SK-N-SH treated with all-trans-retinoic acid at 6 μM for 48 hours (cell line): ENCODE data around the gene HPGDS.

ENCODE experiments used
- ATAC-seq: fragments of 200-7000 bp; cut with Tn5 transposase; 3 replicates; pipeline ENCODE4 v1.9.1; 2020; ENCODE audit warnings: mild to moderate bottlenecking, moderate library complexity
- ARNTL ChIP-seq: fragments of 450-650 bp; formaldehyde crosslinking; IDR thresholded peaks from 2 replicates; pipeline ENCODE4 v1.5.0; 2020; ENCODE audit warnings: low read depth, mild to moderate bottlenecking, moderate library complexity, borderline replicate concordance
- BACH2 ChIP-seq: fragments of 250-450 bp; sonication (Bioruptor Pico); IDR thresholded peaks from 2 replicates; pipeline ENCODE4 v1.9.0; 2021; ENCODE audit warnings: mild to moderate bottlenecking, borderline replicate concordance
- CSDC2 ChIP-seq: fragments of 250-450 bp; sonication (Bioruptor Pico); IDR thresholded peaks from 2 replicates; pipeline ENCODE4 v1.5.0; 2020; ENCODE audit warnings: mild to moderate bottlenecking, moderate library complexity
- CSRNP3 ChIP-seq: fragments of 250-450 bp; sonication (Bioruptor Pico); IDR thresholded peaks from 2 replicates; pipeline ENCODE4 v1.5.1; 2021; ENCODE audit warnings: mild to moderate bottlenecking, moderate library complexity
- ESRRG ChIP-seq: fragments of 250-450 bp; sonication (Bioruptor Pico); IDR thresholded peaks from 2 replicates; pipeline ENCODE4 v1.6.1; 2021; ENCODE audit warnings: mild to moderate bottlenecking
- GLIS3 ChIP-seq: fragments of 250-450 bp; sonication (Bioruptor Pico); IDR thresholded peaks from 2 replicates; pipeline ENCODE4 v1.5.0; 2020; ENCODE audit warnings: mild to moderate bottlenecking, moderate library complexity
- ISL1 ChIP-seq: fragments of 250-450 bp; sonication (Bioruptor Pico); IDR thresholded peaks from 2 replicates; pipeline ENCODE4 v2.1.2; 2022; ENCODE audit warnings: mild to moderate bottlenecking, moderate library complexity
- OSR1 ChIP-seq: fragments of 250-450 bp; sonication (Bioruptor Pico); IDR thresholded peaks from 2 replicates; pipeline ENCODE4 v1.8.0; 2022; ENCODE audit warnings: moderate library complexity, mild to moderate bottlenecking, inconsistent platforms
- POU6F1 ChIP-seq: fragments of 250-450 bp; sonication (Bioruptor Pico); IDR thresholded peaks from 2 replicates; pipeline ENCODE4 v1.8.0; 2021; ENCODE audit warnings: low read depth, mild to moderate bottlenecking, moderate library complexity, borderline replicate concordance
- PPARA ChIP-seq: fragments of 250-450 bp; sonication (Bioruptor Pico); IDR thresholded peaks from 2 replicates; pipeline ENCODE4 v1.5.0; 2020; ENCODE audit warnings: mild to moderate bottlenecking, borderline replicate concordance
- RARB ChIP-seq: fragments of 250-450 bp; sonication (Bioruptor Pico); IDR thresholded peaks from 2 replicates; pipeline ENCODE4 v1.8.0; 2021; ENCODE audit warnings: mild to moderate bottlenecking, moderate library complexity
- TOX ChIP-seq: fragments of 250-450 bp; sonication (Bioruptor Pico); IDR thresholded peaks from 2 replicates; pipeline ENCODE4 v1.8.0; 2021; ENCODE audit warnings: mild to moderate bottlenecking, moderate library complexity, borderline replicate concordance
- ZC3H10 ChIP-seq: fragments of 250-450 bp; sonication (Bioruptor Pico); IDR thresholded peaks from 2 replicates; pipeline ENCODE4 v1.5.1; 2021; ENCODE audit warnings: mild to moderate bottlenecking, moderate library complexity
- ZFP3 ChIP-seq: fragments of 250-450 bp; sonication (Bioruptor Pico); IDR thresholded peaks from 2 replicates; pipeline ENCODE4 v1.5.0; 2020; ENCODE audit warnings: mild to moderate bottlenecking, moderate library complexity
- ZFP30 ChIP-seq: fragments of 450-650 bp; formaldehyde crosslinking; IDR thresholded peaks from 2 replicates; pipeline ENCODE4 v1.5.0; 2022; ENCODE audit warnings: mild to moderate bottlenecking, moderate library complexity
- ZNF565 ChIP-seq: fragments of 450-650 bp; formaldehyde crosslinking; conservative IDR thresholded peaks from 2 replicates; pipeline ENCODE4 v1.5.0; 2020; ENCODE audit warnings: low read depth, mild to moderate bottlenecking, moderate library complexity
- ZNF70 ChIP-seq: fragments of 450-650 bp; formaldehyde crosslinking; IDR thresholded peaks from 2 replicates; pipeline ENCODE4 v1.5.0; 2020; ENCODE audit warnings: mild to moderate bottlenecking, moderate library complexity
- TF ChIP-seq, protein P1 (sequence below): fragments of 250-450 bp; sonication (Bioruptor Pico); IDR thresholded peaks from 2 replicates; pipeline ENCODE4 v1.5.0; 2020; ENCODE audit warnings: mild to moderate bottlenecking, moderate library complexity
- TF ChIP-seq, protein P2 (sequence below): fragments of 250-450 bp; sonication (Bioruptor Pico); IDR thresholded peaks from 2 replicates; pipeline ENCODE4 v1.5.1; 2020; ENCODE audit warnings: low read depth, mild to moderate bottlenecking, moderate library complexity

HPGDS gene

GRCh38 chr4:94306713-94307112 is 35.9 kb downstream of the HPGDS start:
- TF ChIP-seq CSRNP3 (CRISPR knock-in tag) (no peak), ZC3H10 (CRISPR knock-in tag) (no peak), PPARA (CRISPR knock-in tag) (no peak), TOX (CRISPR knock-in tag) (no peak), ZNF565 (no peak), RARB (CRISPR knock-in tag) (no peak), ZFP3 (no peak), ZNF70 (CRISPR knock-in tag) (no peak)
- ATAC-seq: no peak

DNA sequence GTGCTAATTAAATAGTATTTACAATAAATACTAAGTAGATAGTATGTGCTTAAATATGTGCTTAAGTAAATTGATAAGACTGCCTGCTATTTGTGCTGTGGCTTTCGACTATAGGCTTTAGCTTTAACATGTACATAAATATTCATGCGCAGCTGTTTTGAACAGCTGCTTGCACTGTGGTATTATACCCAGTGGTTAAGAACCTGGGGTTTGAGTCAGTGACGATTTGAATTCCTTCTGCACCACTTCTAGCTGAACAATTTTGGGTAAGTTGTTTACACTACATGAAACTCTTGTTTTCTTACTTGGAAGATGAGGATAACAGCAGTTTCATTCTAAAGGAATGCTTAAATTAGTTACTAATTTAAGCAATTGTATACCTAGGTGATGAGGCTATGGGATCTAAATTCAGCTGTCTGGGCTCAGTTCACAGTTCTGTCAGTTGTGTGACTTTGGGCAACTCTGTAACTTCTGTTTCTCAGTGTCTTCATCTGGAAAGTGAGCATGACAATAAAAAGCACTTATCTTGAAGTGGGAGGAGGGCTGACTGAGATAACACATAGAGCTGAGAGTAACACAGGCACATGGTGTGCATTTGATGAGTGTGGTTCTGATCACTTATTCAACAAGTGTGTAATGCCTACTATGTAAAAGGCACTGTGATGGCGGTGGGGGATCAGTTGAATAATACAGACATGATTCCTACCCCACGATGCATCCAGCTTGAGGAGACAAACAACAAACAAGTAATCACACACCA is 37.0 kb downstream of the HPGDS start:
- no peak for TF ChIP-seq BACH2 (CRISPR knock-in tag)
- no peak for TF ChIP-seq ZFP3
- no peak for TF ChIP-seq TOX (CRISPR knock-in tag)
- TF ChIP-seq ZC3H10 (CRISPR knock-in tag): no peak
- TF ChIP-seq ZNF565: no peak
- no peak for TF ChIP-seq CSRNP3 (CRISPR knock-in tag)
- TF ChIP-seq, protein P1, sequence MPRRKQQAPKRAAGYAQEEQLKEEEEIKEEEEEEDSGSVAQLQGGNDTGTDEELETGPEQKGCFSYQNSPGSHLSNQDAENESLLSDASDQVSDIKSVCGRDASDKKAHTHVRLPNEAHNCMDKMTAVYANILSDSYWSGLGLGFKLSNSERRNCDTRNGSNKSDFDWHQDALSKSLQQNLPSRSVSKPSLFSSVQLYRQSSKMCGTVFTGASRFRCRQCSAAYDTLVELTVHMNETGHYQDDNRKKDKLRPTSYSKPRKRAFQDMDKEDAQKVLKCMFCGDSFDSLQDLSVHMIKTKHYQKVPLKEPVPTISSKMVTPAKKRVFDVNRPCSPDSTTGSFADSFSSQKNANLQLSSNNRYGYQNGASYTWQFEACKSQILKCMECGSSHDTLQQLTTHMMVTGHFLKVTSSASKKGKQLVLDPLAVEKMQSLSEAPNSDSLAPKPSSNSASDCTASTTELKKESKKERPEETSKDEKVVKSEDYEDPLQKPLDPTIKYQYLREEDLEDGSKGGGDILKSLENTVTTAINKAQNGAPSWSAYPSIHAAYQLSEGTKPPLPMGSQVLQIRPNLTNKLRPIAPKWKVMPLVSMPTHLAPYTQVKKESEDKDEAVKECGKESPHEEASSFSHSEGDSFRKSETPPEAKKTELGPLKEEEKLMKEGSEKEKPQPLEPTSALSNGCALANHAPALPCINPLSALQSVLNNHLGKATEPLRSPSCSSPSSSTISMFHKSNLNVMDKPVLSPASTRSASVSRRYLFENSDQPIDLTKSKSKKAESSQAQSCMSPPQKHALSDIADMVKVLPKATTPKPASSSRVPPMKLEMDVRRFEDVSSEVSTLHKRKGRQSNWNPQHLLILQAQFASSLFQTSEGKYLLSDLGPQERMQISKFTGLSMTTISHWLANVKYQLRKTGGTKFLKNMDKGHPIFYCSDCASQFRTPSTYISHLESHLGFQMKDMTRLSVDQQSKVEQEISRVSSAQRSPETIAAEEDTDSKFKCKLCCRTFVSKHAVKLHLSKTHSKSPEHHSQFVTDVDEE: no peak
- no peak for TF ChIP-seq RARB (CRISPR knock-in tag)
- TF ChIP-seq GLIS3: no peak
- no peak for TF ChIP-seq POU6F1 (CRISPR knock-in tag)
- no peak for TF ChIP-seq CSDC2
- TF ChIP-seq ZFP30 (CRISPR knock-in tag): no peak
- TF ChIP-seq ISL1 (CRISPR knock-in tag): no peak
- no peak for TF ChIP-seq PPARA (CRISPR knock-in tag)
- TF ChIP-seq ZNF70 (CRISPR knock-in tag): no peak
- TF ChIP-seq OSR1: no peak
- no peak for ATAC-seq

DNA sequence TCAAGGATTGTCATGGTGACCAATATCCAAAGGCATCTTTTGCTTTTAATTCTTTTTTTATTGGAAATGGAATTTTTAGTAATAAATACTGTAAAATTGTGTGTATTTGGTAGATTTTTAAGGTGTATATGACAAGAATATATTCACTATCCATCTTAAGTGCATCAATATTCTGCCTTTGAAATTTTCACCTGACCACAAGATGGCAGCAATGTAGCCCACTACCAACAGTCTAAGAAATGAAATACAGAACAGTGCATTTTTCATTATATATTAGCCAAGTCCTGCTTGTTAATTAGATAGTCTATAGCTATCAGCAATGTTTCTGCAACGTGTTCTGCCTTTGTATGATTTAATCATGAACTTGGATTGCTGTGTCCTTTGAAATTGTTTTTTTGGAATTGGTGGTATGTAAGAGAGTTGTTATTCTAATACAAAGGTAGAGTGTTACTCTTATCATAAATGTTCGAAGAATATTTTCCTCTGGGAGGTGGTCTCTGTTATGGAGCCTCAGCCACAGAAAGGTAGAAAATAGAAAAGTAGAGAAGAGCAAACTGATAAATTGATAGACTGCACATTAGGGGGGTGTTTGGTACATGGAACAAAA is 38.2 kb downstream of the HPGDS start:
- TF ChIP-seq OSR1 (no peak), ZFP3 (no peak), ZC3H10 (CRISPR knock-in tag) (no peak), ESRRG (CRISPR knock-in tag) (no peak), ARNTL (CRISPR knock-in tag) (no peak), ISL1 (CRISPR knock-in tag) (no peak), TOX (CRISPR knock-in tag) (no peak)
- TF ChIP-seq, protein P2, sequence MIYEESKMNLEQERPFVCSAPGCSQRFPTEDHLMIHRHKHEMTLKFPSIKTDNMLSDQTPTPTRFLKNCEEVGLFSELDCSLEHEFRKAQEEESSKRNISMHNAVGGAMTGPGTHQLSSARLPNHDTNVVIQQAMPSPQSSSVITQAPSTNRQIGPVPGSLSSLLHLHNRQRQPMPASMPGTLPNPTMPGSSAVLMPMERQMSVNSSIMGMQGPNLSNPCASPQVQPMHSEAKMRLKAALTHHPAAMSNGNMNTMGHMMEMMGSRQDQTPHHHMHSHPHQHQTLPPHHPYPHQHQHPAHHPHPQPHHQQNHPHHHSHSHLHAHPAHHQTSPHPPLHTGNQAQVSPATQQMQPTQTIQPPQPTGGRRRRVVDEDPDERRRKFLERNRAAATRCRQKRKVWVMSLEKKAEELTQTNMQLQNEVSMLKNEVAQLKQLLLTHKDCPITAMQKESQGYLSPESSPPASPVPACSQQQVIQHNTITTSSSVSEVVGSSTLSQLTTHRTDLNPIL (CRISPR knock-in tag): no peak
- TF ChIP-seq, protein P1: no peak
- TF ChIP-seq, all 23 proteins: peak for 0
- peak; percentile 86 for ATAC-seq
